ENCODE measurements around the gene RIMOC1. TPM values are rescaled to one million over a fixed set of nuclear protein-coding genes. Genes with fewer than 3 reads are reported as not detected.

Gene RIMOC1
- polyA plus RNA-seq, 1 donor from 2014 or later, result 18.5 TPM

DNA sequence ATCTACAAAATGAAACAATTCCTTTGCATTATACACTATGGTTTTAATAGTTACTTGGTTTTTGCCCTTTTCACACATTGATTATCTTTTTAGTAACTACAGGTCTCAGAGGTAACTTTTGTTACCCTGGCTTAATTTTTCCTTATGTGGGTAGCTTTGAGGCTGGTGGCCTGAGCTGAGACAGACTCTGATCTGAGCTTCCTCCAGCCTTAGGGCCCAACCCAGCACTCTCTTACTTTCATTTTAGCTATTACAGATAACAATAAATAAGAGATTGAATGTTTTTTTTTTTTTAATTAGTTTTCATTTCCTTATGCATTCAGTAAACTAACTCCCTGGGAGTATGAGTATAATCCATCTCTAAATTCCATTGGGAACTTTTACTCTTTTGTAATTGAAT lies 18.9 kb upstream of the RIMOC1 start:
- no peak overlapping the region for H3K9ac ChIP-seq (ENCODE audit: low read length)
- no peak overlapping the region for H3K4me3 ChIP-seq (ENCODE audit: low read length)
- H2AFZ ChIP-seq (ENCODE audit: low read depth, low read length), result no peak overlapping the region
- no peaks in the 10 kb centered on the region for H3K79me2 ChIP-seq (replicated peaks; ENCODE audit: insufficient read depth, low read length)
- TF ChIP-seq, protein P1, sequence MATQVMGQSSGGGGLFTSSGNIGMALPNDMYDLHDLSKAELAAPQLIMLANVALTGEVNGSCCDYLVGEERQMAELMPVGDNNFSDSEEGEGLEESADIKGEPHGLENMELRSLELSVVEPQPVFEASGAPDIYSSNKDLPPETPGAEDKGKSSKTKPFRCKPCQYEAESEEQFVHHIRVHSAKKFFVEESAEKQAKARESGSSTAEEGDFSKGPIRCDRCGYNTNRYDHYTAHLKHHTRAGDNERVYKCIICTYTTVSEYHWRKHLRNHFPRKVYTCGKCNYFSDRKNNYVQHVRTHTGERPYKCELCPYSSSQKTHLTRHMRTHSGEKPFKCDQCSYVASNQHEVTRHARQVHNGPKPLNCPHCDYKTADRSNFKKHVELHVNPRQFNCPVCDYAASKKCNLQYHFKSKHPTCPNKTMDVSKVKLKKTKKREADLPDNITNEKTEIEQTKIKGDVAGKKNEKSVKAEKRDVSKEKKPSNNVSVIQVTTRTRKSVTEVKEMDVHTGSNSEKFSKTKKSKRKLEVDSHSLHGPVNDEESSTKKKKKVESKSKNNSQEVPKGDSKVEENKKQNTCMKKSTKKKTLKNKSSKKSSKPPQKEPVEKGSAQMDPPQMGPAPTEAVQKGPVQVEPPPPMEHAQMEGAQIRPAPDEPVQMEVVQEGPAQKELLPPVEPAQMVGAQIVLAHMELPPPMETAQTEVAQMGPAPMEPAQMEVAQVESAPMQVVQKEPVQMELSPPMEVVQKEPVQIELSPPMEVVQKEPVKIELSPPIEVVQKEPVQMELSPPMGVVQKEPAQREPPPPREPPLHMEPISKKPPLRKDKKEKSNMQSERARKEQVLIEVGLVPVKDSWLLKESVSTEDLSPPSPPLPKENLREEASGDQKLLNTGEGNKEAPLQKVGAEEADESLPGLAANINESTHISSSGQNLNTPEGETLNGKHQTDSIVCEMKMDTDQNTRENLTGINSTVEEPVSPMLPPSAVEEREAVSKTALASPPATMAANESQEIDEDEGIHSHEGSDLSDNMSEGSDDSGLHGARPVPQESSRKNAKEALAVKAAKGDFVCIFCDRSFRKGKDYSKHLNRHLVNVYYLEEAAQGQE (IDR thresholded peaks at IDR 0.05; ENCODE audit: borderline replicate concordance), result no peak
- TF ChIP-seq EZH2 (IDR thresholded peaks at IDR 0.05; ENCODE audit: borderline replicate concordance, insufficient read depth, low read length, poor library complexity, severe bottlenecking), result no peak
- TF ChIP-seq SMC3 (conservative IDR thresholded peaks at IDR 0.05; ENCODE audit: poor library complexity), result no peak
- TF ChIP-seq, protein P2, sequence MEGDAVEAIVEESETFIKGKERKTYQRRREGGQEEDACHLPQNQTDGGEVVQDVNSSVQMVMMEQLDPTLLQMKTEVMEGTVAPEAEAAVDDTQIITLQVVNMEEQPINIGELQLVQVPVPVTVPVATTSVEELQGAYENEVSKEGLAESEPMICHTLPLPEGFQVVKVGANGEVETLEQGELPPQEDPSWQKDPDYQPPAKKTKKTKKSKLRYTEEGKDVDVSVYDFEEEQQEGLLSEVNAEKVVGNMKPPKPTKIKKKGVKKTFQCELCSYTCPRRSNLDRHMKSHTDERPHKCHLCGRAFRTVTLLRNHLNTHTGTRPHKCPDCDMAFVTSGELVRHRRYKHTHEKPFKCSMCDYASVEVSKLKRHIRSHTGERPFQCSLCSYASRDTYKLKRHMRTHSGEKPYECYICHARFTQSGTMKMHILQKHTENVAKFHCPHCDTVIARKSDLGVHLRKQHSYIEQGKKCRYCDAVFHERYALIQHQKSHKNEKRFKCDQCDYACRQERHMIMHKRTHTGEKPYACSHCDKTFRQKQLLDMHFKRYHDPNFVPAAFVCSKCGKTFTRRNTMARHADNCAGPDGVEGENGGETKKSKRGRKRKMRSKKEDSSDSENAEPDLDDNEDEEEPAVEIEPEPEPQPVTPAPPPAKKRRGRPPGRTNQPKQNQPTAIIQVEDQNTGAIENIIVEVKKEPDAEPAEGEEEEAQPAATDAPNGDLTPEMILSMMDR (IDR thresholded peaks at IDR 0.05; ENCODE audit: poor library complexity, severe bottlenecking), result no peak
- no peak for TF ChIP-seq EP300 (conservative IDR thresholded peaks at IDR 0.05; ENCODE audit: poor library complexity, severe bottlenecking)
- no peak for TF ChIP-seq MXI1 (conservative IDR thresholded peaks at IDR 0.05; ENCODE audit: poor library complexity, severe bottlenecking)
- TF ChIP-seq RAD21 (conservative IDR thresholded peaks at IDR 0.05), result no peak
- no peak for TF ChIP-seq POLR2AphosphoS5 (IDR thresholded peaks at IDR 0.05)
- no peak for TF ChIP-seq TAF1 (IDR thresholded peaks at IDR 0.05; ENCODE audit: low read depth)
- H3K27me3 ChIP-seq (ENCODE audit: insufficient read depth, low read depth, low read length), result no peaks in the 10 kb centered on the region
- H3F3A ChIP-seq (ENCODE audit: insufficient read depth, low read length, poor library complexity, severe bottlenecking), result no peaks in the 10 kb centered on the region
- no peaks in the 10 kb centered on the region for H3K9me3 ChIP-seq (ENCODE audit: low read length)
- no peaks in the 10 kb centered on the region for H4K20me1 ChIP-seq (ENCODE audit: insufficient read depth)
- H3K4me2 ChIP-seq (ENCODE audit: low read length), result no peak overlapping the region
- no peaks in the 10 kb centered on the region for H3K9me2 ChIP-seq (ENCODE audit: insufficient read depth, low read length)
- no peak overlapping the region for H3K27ac ChIP-seq (ENCODE audit: low read length)
- H3K36me3 ChIP-seq (ENCODE audit: insufficient read depth, low read length), result no peaks in the 10 kb centered on the region

DNA sequence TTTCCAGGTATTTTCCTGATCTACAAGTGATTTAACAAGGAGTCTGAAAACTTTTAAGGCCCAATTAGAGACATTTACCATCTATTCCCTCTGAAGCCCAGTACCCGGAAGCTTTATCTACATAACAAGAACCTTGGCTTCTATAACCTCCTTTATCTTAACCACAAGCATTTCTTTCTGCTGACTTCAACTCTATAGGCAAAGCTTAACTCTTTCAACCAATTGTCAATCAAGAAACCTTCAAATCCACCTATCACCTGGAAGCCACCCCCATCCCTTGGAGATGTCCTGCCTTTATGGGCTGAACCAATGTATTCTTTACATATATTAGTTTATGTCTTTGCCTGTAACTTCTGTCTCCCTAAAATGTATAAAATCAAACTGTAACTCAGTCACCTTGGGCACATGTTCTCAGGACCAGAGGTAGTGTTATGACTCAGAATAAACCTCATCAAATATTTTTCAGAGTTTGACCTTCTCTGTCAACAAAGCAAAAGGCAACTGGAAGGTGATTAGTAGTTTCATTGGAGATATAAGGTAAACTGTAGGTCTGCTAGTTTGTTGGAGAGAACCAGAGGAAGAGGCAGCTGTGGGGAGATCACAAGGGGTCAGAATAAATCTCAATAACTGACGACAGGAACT lies 13.0 kb upstream of the RIMOC1 start:
- no peaks in the 10 kb centered on the region for H3K27me3 ChIP-seq (ENCODE audit: insufficient read depth, low read depth, low read length)
- H4K20me1 ChIP-seq (ENCODE audit: insufficient read depth), result no peaks in the 10 kb centered on the region
- H3K36me3 ChIP-seq (ENCODE audit: insufficient read depth, low read length), result no peaks in the 10 kb centered on the region
- H3F3A ChIP-seq (ENCODE audit: insufficient read depth, low read length, poor library complexity, severe bottlenecking), result no peaks in the 10 kb centered on the region
- no peaks in the 10 kb centered on the region for H3K9me2 ChIP-seq (ENCODE audit: insufficient read depth, low read length)
- TF ChIP-seq SMC3 (conservative IDR thresholded peaks at IDR 0.05; ENCODE audit: poor library complexity), result no peak
- TF ChIP-seq RAD21 (conservative IDR thresholded peaks at IDR 0.05), result no peak
- TF ChIP-seq, protein P1 (IDR thresholded peaks at IDR 0.05; ENCODE audit: borderline replicate concordance), result no peak
- TF ChIP-seq, protein P2 (IDR thresholded peaks at IDR 0.05; ENCODE audit: poor library complexity, severe bottlenecking), result no peak
- TF ChIP-seq MXI1 (conservative IDR thresholded peaks at IDR 0.05; ENCODE audit: poor library complexity, severe bottlenecking), result no peak
- TF ChIP-seq EP300 (conservative IDR thresholded peaks at IDR 0.05; ENCODE audit: poor library complexity, severe bottlenecking), result no peak
- no peak for TF ChIP-seq EZH2 (IDR thresholded peaks at IDR 0.05; ENCODE audit: borderline replicate concordance, insufficient read depth, low read length, poor library complexity, severe bottlenecking)
- no peak for TF ChIP-seq TAF1 (IDR thresholded peaks at IDR 0.05; ENCODE audit: low read depth)
- no peak for TF ChIP-seq POLR2AphosphoS5 (IDR thresholded peaks at IDR 0.05)
- H3K4me2 ChIP-seq (ENCODE audit: low read length), result no peak overlapping the region
- no peaks in the 10 kb centered on the region for H3K9me3 ChIP-seq (ENCODE audit: low read length)
- no peak overlapping the region for H3K27ac ChIP-seq (ENCODE audit: low read length)
- no peak overlapping the region for H3K4me3 ChIP-seq (ENCODE audit: low read length)
- no peak overlapping the region for H3K9ac ChIP-seq (ENCODE audit: low read length)
- no peak overlapping the region for H2AFZ ChIP-seq (ENCODE audit: low read depth, low read length)
- H3K79me2 ChIP-seq (replicated peaks; ENCODE audit: insufficient read depth, low read length), result no peaks in the 10 kb centered on the region

Data from neural cell (in vitro differentiated cells).